ENCODE results near the gene SCN7A. TPM values are rescaled to one million over a fixed set of nuclear protein-coding genes. Genes with fewer than 3 reads are reported as not detected.

Gene SCN7A
- total and polyA plus RNA-seq, 2 of the 4 experiments (the other 2 are of a cell fraction): 0.39 to 0.90 TPM

- Histone ChIP-seq H3K9me3 (ENCODE audit: control insufficient read depth, insufficient read depth, low read length) (no peaks in the 10 kb centered on the region), H2AK5ac (ENCODE audit: low read depth, low read length) (no peak overlapping the region), H3K9ac (ENCODE audit: low read depth, low read length) (no peak overlapping the region), H4K91ac (ENCODE audit: insufficient read depth, low read depth, low read length) (no peak overlapping the region), H3K27ac (ENCODE audit: insufficient read depth, low read length) (no peak overlapping the region), H3K36me3 (ENCODE audit: control insufficient read depth, insufficient read depth, low read length) (no peaks in the 10 kb centered on the region), H2BK15ac (ENCODE audit: low read depth, low read length) (no peak overlapping the region), H4K8ac (ENCODE audit: low read depth in 2 of 2, low read length in 2 of 2) (no peak overlapping the region), H3K9me1 (ENCODE audit: insufficient read depth, low read length) (no peaks in the 10 kb centered on the region), H2BK20ac (ENCODE audit: low read depth, low read length) (no peak overlapping the region), H3K27me3 (ENCODE audit: control insufficient read depth, insufficient read depth, low read length) (no peaks in the 10 kb centered on the region), H4K5ac (ENCODE audit: low read depth, low read length) (no peak overlapping the region), H3K56ac (ENCODE audit: extremely low read depth, insufficient read depth, low read length) (no peak overlapping the region), H3K18ac (ENCODE audit: low read depth, low read length) (no peak overlapping the region), H3K4me1 (ENCODE audit: control insufficient read depth, insufficient read depth, low read length) (no peaks in the 10 kb centered on the region; the same call in 1 of the 2 replicates), H2AK9ac (replicated peaks; ENCODE audit: low read depth, low read length, poor library complexity) (no peak overlapping the region), H3K14ac (replicated peaks; ENCODE audit: low read depth, low read length) (no peak overlapping the region), H3K79me1 (ENCODE audit: low read depth in 1 of 2, low read length in 2 of 2) (no peaks in the 10 kb centered on the region), H3K4ac (ENCODE audit: low read depth, low read length) (no peak overlapping the region), H2AFZ (replicated peaks; ENCODE audit: low read length, poor library complexity) (no peak overlapping the region), H3K4me2 (ENCODE audit: low read depth, low read length) (no peak overlapping the region), H3K4me3 (ENCODE audit: insufficient read depth, low read depth, low read length) (no peak overlapping the region), H4K20me1 (ENCODE audit: insufficient read depth, low read length) (no peaks in the 10 kb centered on the region), H2BK5ac (ENCODE audit: low read depth, low read length, poor library complexity, severe bottlenecking) (no peak overlapping the region), H3K23ac (ENCODE audit: low read depth, low read length) (no peak overlapping the region), H2BK120ac (ENCODE audit: low read depth, low read length) (no peak overlapping the region)
- dilution Hi-C loops (cut with HindIII; ENCODE audit: low sequenced_read_pairs, unreplicated experiment) (no loop called here), intact Hi-C loops (cut with micrococcal nuclease) (no loop called here), in situ Hi-C loops (cut with MboI; ENCODE audit: low sequenced_read_pairs) (loop anchor here (25.0 kb wide), 1 partner anchor 443 kb away; the partner anchor contains the start of gene TTC21B)
- POLR2A ChIA-PET (ENCODE audit: unreplicated experiment): no interaction called here
- WGBS, 2 experiments (ENCODE audit: extremely low coverage in 2 of 2, insufficient read length in 1 of 2): no CpG with 5 or more reads among the region's 2 CpGs
- CTCF ChIA-PET: interaction anchor here (1.1 kb wide), 1 partner anchor 44 kb away, joined by 3 read pairs; no protein-coding TSS in a partner anchor
- BruUV-seq (replicated peaks): no TSS peak
- ATAC-seq (ENCODE audit: low read depth) (no peak; the same call in 1 of the 2 replicates), DNase-seq (peak; percentile 23)
- no peak for TF ChIP-seq NFE2L2 (IDR thresholded peaks at IDR 0.05; ENCODE audit: low read depth, low read length)
- TF ChIP-seq RFX5 (IDR thresholded peaks at IDR 0.05; ENCODE audit: low read depth, low read length): no peak
- TF ChIP-seq CHD1 (IDR thresholded peaks at IDR 0.05; ENCODE audit: low read depth, low read length): no peak
- TF ChIP-seq POLR2A (IDR thresholded peaks at IDR 0.05; ENCODE audit: low read depth, low read length): no peak
- no peak for TF ChIP-seq RCOR1 (IDR thresholded peaks at IDR 0.05; ENCODE audit: insufficient replicate concordance, low read length)
- no peak for TF ChIP-seq MAZ (IDR thresholded peaks at IDR 0.05; ENCODE audit: borderline replicate concordance, low read depth, low read length)
- TF ChIP-seq CTCF (conservative IDR thresholded peaks at IDR 0.05; ENCODE audit: low read depth, low read length): no peak
- TF ChIP-seq SMC3 (IDR thresholded peaks at IDR 0.05; ENCODE audit: low read depth, low read length): no peak
- no peak for TF ChIP-seq MXI1 (IDR thresholded peaks at IDR 0.05; ENCODE audit: borderline replicate concordance, low read depth, low read length)
- no peak for TF ChIP-seq MAFK (IDR thresholded peaks at IDR 0.05; ENCODE audit: low read depth, low read length)
- no peak for TF ChIP-seq ELK1 (IDR thresholded peaks at IDR 0.05; ENCODE audit: borderline replicate concordance, low read depth, low read length)
- TF ChIP-seq FOS (IDR thresholded peaks at IDR 0.05; ENCODE audit: low read depth, low read length): no peak
- no peak for TF ChIP-seq USF2 (IDR thresholded peaks at IDR 0.05; ENCODE audit: low read depth, low read length)
- TF ChIP-seq BHLHE40 (IDR thresholded peaks at IDR 0.05; ENCODE audit: low read depth, low read length): no peak
These were observed 89.0 kb downstream of the SCN7A start for GRCh38 chr2:166404831-166405568.
